Measurements from ENCODE around the gene PARVG.
"Not testable (repeated sequence)": the region's sequence is repeated elsewhere in the genome, so short reads cannot be mapped to it uniquely, and the experiment has no call there.

Gene PARVG

GRCh38 chr22:44224166-44224565, 43.4 kb downstream of the PARVG start:
- in situ Hi-C loops (cut with MboI; ENCODE audit: low sequenced_read_pairs, unreplicated experiment) = no loop called here
- no peak for TF ChIP-seq CTCF (IDR thresholded peaks at IDR 0.05; ENCODE audit: borderline replicate concordance, control extremely low read depth, extremely low read depth, insufficient read depth, missing control alignments)
- no peak for DNase-seq (ENCODE audit: low spot score)

- no peak for TF ChIP-seq CTCF (IDR thresholded peaks at IDR 0.05; ENCODE audit: borderline replicate concordance, control extremely low read depth, extremely low read depth, insufficient read depth, missing control alignments)
- DNase-seq (ENCODE audit: low spot score) = no peak
- in situ Hi-C loops (cut with MboI; ENCODE audit: low sequenced_read_pairs, unreplicated experiment) = no loop called here
Observed at GRCh38 chr22:44225091-44225689, 44.5 kb downstream of the PARVG start.

- DNase-seq (ENCODE audit: low spot score) = no peak
- no peak for TF ChIP-seq CTCF (IDR thresholded peaks at IDR 0.05; ENCODE audit: borderline replicate concordance, control extremely low read depth, extremely low read depth, insufficient read depth, missing control alignments)
- in situ Hi-C loops (cut with MboI; ENCODE audit: low sequenced_read_pairs, unreplicated experiment) = no loop called here
Observed at GRCh38 chr22:44225812-44226211, 45.1 kb downstream of the PARVG start.

GRCh38 chr22:44229331-44229730, 48.6 kb downstream of the PARVG start:
- in situ Hi-C loops (cut with MboI; ENCODE audit: low sequenced_read_pairs, unreplicated experiment) = no loop called here
- DNase-seq (ENCODE audit: low spot score) = no peak
- TF ChIP-seq CTCF (IDR thresholded peaks at IDR 0.05; ENCODE audit: borderline replicate concordance, control extremely low read depth, extremely low read depth, insufficient read depth, missing control alignments) = no peak

GRCh38 chr22:44229809-44230208, 49.1 kb downstream of the PARVG start:
- TF ChIP-seq CTCF (IDR thresholded peaks at IDR 0.05; ENCODE audit: borderline replicate concordance, control extremely low read depth, extremely low read depth, insufficient read depth, missing control alignments) = no peak
- in situ Hi-C loops (cut with MboI; ENCODE audit: low sequenced_read_pairs, unreplicated experiment) = no loop called here
- no peak for DNase-seq (ENCODE audit: low spot score)

GRCh38 chr22:44231233-44231632, 50.5 kb downstream of the PARVG start:
- in situ Hi-C loops (cut with MboI; ENCODE audit: low sequenced_read_pairs, unreplicated experiment) = no loop called here
- no peak for DNase-seq (ENCODE audit: low spot score)
- TF ChIP-seq CTCF (IDR thresholded peaks at IDR 0.05; ENCODE audit: borderline replicate concordance, control extremely low read depth, extremely low read depth, insufficient read depth, missing control alignments) = no peak

GRCh38 chr22:44234372-44234771, 53.6 kb downstream of the PARVG start:
- in situ Hi-C loops (cut with MboI; ENCODE audit: low sequenced_read_pairs, unreplicated experiment); DNase-seq (ENCODE audit: low spot score): not testable (repeated sequence)
